H9 (cell line): Measurements from ENCODE around the gene FBXL14. TPM values are rescaled to one million over a fixed set of nuclear protein-coding genes. Genes with fewer than 3 reads are reported as not detected.

ENCODE experiments used
- DNase-seq: peaks from one replicate; pipeline ENCODE4 v3.0.0-alpha.2; 2017
- H2AFZ ChIP-seq: one replicate; pipeline ENCODE4 v1.6.1; 2013; ENCODE audit warnings: mild to moderate bottlenecking, low read length, control low read depth, moderate library complexity
- H2AK5ac ChIP-seq: 2 replicates; pipeline ENCODE4 v1.6.1; 2013; ENCODE audit warnings: low read length, control low read depth, mixed read lengths; ENCODE audit not compliant: insufficient read length
- H2BK120ac ChIP-seq: one replicate; pipeline ENCODE4 v1.6.1; 2013; ENCODE audit warnings: low read depth, mild to moderate bottlenecking, low read length, control low read depth, inconsistent platforms; ENCODE audit not compliant: poor library complexity, severe bottlenecking
- H2BK12ac ChIP-seq: 2 replicates; pipeline ENCODE4 v1.6.1; 2013; ENCODE audit warnings: low read length, control low read depth, mixed read lengths, low read depth; ENCODE audit not compliant: insufficient read length
- H2BK15ac ChIP-seq: 2 replicates; pipeline ENCODE4 v1.6.1; 2013; ENCODE audit warnings: low read depth, low read length, control low read depth
- H2BK20ac ChIP-seq: one replicate; pipeline ENCODE4 v1.6.1; 2013; ENCODE audit warnings: low read depth, mild to moderate bottlenecking, low read length, control low read depth, inconsistent platforms; ENCODE audit not compliant: poor library complexity, severe bottlenecking
- H2BK5ac ChIP-seq: 2 replicates; pipeline ENCODE4 v1.6.1; 2013; ENCODE audit warnings: low read length, control low read depth, mixed read lengths; ENCODE audit not compliant: insufficient read length
- H3K14ac ChIP-seq: 2 replicates; pipeline ENCODE4 v1.6.1; 2013; ENCODE audit warnings: low read length, control low read depth; ENCODE audit not compliant: insufficient read depth
- H3K18ac ChIP-seq: 2 replicates; pipeline ENCODE4 v1.6.1; 2013; ENCODE audit warnings: low read depth, mild to moderate bottlenecking, mixed read lengths, low read length, control low read depth; ENCODE audit not compliant: insufficient read length
- H3K23ac ChIP-seq: 2 replicates; pipeline ENCODE4 v1.6.1; 2013; ENCODE audit warnings: low read length, control low read depth, mixed read lengths, low read depth; ENCODE audit not compliant: insufficient read length
- H3K23me2 ChIP-seq: 2 replicates; pipeline ENCODE4 v1.6.1; 2013; ENCODE audit warnings: low read depth, mild to moderate bottlenecking, mixed read lengths, low read length, control low read depth; ENCODE audit not compliant: insufficient read length, poor library complexity, severe bottlenecking
- H3K27ac ChIP-seq: 2 replicates; pipeline ENCODE4 v1.5.1; 2013; ENCODE audit warnings: low read length, control low read depth, mixed read lengths, low read depth; ENCODE audit not compliant: insufficient read length
- H3K27me3 ChIP-seq: 2 replicates; pipeline ENCODE4 v1.6.1; 2013; ENCODE audit warnings: low read length, control low read depth, inconsistent platforms; ENCODE audit not compliant: insufficient read depth
- H3K4ac ChIP-seq: 2 replicates; pipeline ENCODE4 v1.6.1; 2013; ENCODE audit warnings: low read depth, mild to moderate bottlenecking, control low read depth, inconsistent platforms, low read length, moderate library complexity
- H3K4me1 ChIP-seq: 2 replicates; pipeline ENCODE4 v1.6.1; 2013; ENCODE audit warnings: low read length, control low read depth, inconsistent platforms; ENCODE audit not compliant: insufficient read depth
- H3K4me2 ChIP-seq: 2 replicates; pipeline ENCODE4 v1.6.1; 2013; ENCODE audit warnings: low read length, control low read depth, mixed read lengths; ENCODE audit not compliant: insufficient read length, insufficient read depth
- H3K56ac ChIP-seq: 2 replicates; pipeline ENCODE4 v1.6.1; 2013; ENCODE audit warnings: low read depth, mild to moderate bottlenecking, mixed read lengths, low read length, control low read depth; ENCODE audit not compliant: insufficient read length
- H3K79me1 ChIP-seq: 2 replicates; pipeline ENCODE4 v1.6.1; 2013; ENCODE audit warnings: low read depth, mild to moderate bottlenecking, moderate library complexity, low read length, control low read depth, inconsistent platforms; ENCODE audit not compliant: insufficient read depth, poor library complexity, severe bottlenecking
- H3K79me2 ChIP-seq: 2 replicates; pipeline ENCODE4 v1.6.1; 2013; ENCODE audit warnings: low read length, control low read depth, inconsistent platforms; ENCODE audit not compliant: insufficient read depth
- H3K9ac ChIP-seq: 2 replicates; pipeline ENCODE4 v1.6.1; 2013; ENCODE audit warnings: low read length, control low read depth, mixed read lengths; ENCODE audit not compliant: insufficient read length; ENCODE audit errors: extremely low read depth
- H3K9me3 ChIP-seq: one replicate; pipeline ENCODE4 v1.6.1; 2013; ENCODE audit warnings: low read depth, low read length, inconsistent platforms; ENCODE audit not compliant: control insufficient read depth
- H3T11ph ChIP-seq: one replicate; pipeline ENCODE4 v1.6.1; 2013; ENCODE audit warnings: mild to moderate bottlenecking, low read length, control low read depth, inconsistent platforms
- H4K20me1 ChIP-seq: one replicate; pipeline ENCODE4 v1.6.1; 2013; ENCODE audit not compliant: control insufficient read depth, insufficient read length, insufficient read depth
- H4K5ac ChIP-seq: 2 replicates; pipeline ENCODE4 v1.6.1; 2013; ENCODE audit warnings: low read depth, mild to moderate bottlenecking, mixed read lengths, low read length, control low read depth; ENCODE audit not compliant: insufficient read length
- H4K8ac ChIP-seq: replicated peaks from 2 replicates; pipeline ENCODE4 v1.6.1; 2013; ENCODE audit warnings: low read length, control low read depth, mixed read lengths, low read depth; ENCODE audit not compliant: insufficient read length
- H4K91ac ChIP-seq: 2 replicates; pipeline ENCODE4 v1.6.1; 2013; ENCODE audit warnings: low read depth, mild to moderate bottlenecking, moderate library complexity, mixed read lengths, low read length, control low read depth; ENCODE audit not compliant: insufficient read length
- H3K27ac Mint-ChIP-seq, 3 experiments: 2 replicates in 2 of 3; 3 replicates in 1 of 3; pipeline ENCODE4 v1.8.0; 2020 to 2021; ENCODE audit warnings: mixed read lengths in 3 of 3, mild to moderate bottlenecking in 1 of 3, moderate library complexity in 1 of 3
- H3K27me3 Mint-ChIP-seq: 2 replicates; pipeline ENCODE4 v1.8.0; 2021; ENCODE audit warnings: low read depth, mild to moderate bottlenecking, moderate library complexity, mixed read lengths
- H3K36me3 Mint-ChIP-seq, 3 experiments: 2 replicates in 2 of 3; 3 replicates in 1 of 3; pipeline ENCODE4 v1.8.0; 2020 to 2021; ENCODE audit warnings: low read depth in 3 of 3, mixed read lengths in 3 of 3; ENCODE audit not compliant: insufficient read depth in 1 of 3
- H3K4me1 Mint-ChIP-seq, 2 experiments: 2 replicates each; pipeline ENCODE4 v1.8.0; 2020; ENCODE audit warnings: mixed read lengths in 2 of 2
- H3K4me3 Mint-ChIP-seq, 2 experiments: 2 replicates in 1 of 2; 3 replicates in 1 of 2; pipeline ENCODE4 v1.8.0; 2020 to 2021; ENCODE audit warnings: mild to moderate bottlenecking in 2 of 2, mixed read lengths in 2 of 2, moderate library complexity in 1 of 2
- H3K9me3 Mint-ChIP-seq, 2 experiments: 2 replicates in 1 of 2; 3 replicates in 1 of 2; pipeline ENCODE4 v1.8.0; 2020; ENCODE audit warnings: mild to moderate bottlenecking in 2 of 2, mixed read lengths in 2 of 2, moderate library complexity in 1 of 2
- CTCF ChIP-seq: fragments of 200-600 bp; sonication (generic); conservative IDR thresholded peaks from 3 replicates; pipeline ENCODE4 v1.8.0; 2021; ENCODE audit warnings: antibody characterized with exemption, mild to moderate bottlenecking
- WGBS: extraction: QIAGEN DNeasy Blood & Tissue Kit; methylation state at CpG from one replicate; pipeline ENCODE4 v1.1.7; 2013; ENCODE audit warnings: missing lambda C conversion rate, low lambda C conversion rate, mixed read lengths; ENCODE audit not compliant: insufficient read length; ENCODE audit errors: extremely low coverage; 5-methylcytosine and 5-hydroxymethylcytosine counted together
- total RNA-seq: library from RNA; stranded (reverse); gene quantifications from 2 replicates; pipeline ENCODE4 v1.2.1, GENCODE V29; 2021

The FBXL14 gene
- total RNA-seq, 1 experiment from 2014 or later: 15.6 TPM

GRCh38 chr12:1553987-1554982 is 40.1 kb downstream of the FBXL14 start:
- Histone ChIP-seq H3K4me2 (no peak overlapping the region), H4K20me1 (no peaks in the 10 kb centered on the region), H3K18ac (no peak overlapping the region), H3K9me3 (no peaks in the 10 kb centered on the region), H3K4ac (no peak overlapping the region), H3K79me2 (no peaks in the 10 kb centered on the region), H3K9ac (no peak overlapping the region), H4K8ac (no peak overlapping the region), H2BK120ac (no peak overlapping the region), H3K23me2 (no peaks in the 10 kb centered on the region), H3K56ac (no peak overlapping the region), H4K91ac (no peak overlapping the region), H4K5ac (no peak overlapping the region), H3K14ac (no peak overlapping the region), H2BK15ac (no peak overlapping the region), H2BK20ac (no peak overlapping the region), H3K23ac (no peak overlapping the region), H2AK5ac (no peak overlapping the region), H2BK12ac (no peak overlapping the region), H3K79me1 (no peaks in the 10 kb centered on the region), H2AFZ (no peak overlapping the region), H3K27ac (no peak overlapping the region), H2BK5ac (no peak overlapping the region), H3K27me3 (no peaks in the 10 kb centered on the region), H3K4me1 (no peaks in the 10 kb centered on the region), H3T11ph (no peak overlapping the region)
- no CpG with 5 or more reads among the region's 14 CpGs for WGBS
- Mint-ChIP-seq H3K36me3 (peaks cover 0 to under 1% (median under 1%) of the 10 kb centered on the region in 3 experiments; a peak in 4 of 7 replicates), H3K4me3 (no peak overlapping the region; a peak in 1 of 5 replicates), H3K4me1 (peaks cover 5% of the 10 kb centered on the region in 2 experiments), H3K27me3 (peaks cover 13% of the 10 kb centered on the region), H3K9me3 (peaks cover under 1 to 11% of the 10 kb centered on the region in 2 experiments; a peak in 4 of 5 replicates), H3K27ac (no peak overlapping the region)
- peak; percentile 28 for DNase-seq
- no peak for TF ChIP-seq CTCF
